ENCODE data around the gene TMEM164.
"Not testable (repeated sequence)": the region's sequence is repeated elsewhere in the genome, so short reads cannot be mapped to it uniquely, and the experiment has no call there.

Gene TMEM164

GRCh38 chrX:110138557-110138956 is 135.6 kb downstream of the TMEM164 start:
- DNase-seq, result no peak

- no peak for DNase-seq
Observed at GRCh38 chrX:110139172-110139571, 136.3 kb downstream of the TMEM164 start.

- no peak for DNase-seq
Observed at GRCh38 chrX:110142096-110142495, 139.2 kb downstream of the TMEM164 start.

DNA sequence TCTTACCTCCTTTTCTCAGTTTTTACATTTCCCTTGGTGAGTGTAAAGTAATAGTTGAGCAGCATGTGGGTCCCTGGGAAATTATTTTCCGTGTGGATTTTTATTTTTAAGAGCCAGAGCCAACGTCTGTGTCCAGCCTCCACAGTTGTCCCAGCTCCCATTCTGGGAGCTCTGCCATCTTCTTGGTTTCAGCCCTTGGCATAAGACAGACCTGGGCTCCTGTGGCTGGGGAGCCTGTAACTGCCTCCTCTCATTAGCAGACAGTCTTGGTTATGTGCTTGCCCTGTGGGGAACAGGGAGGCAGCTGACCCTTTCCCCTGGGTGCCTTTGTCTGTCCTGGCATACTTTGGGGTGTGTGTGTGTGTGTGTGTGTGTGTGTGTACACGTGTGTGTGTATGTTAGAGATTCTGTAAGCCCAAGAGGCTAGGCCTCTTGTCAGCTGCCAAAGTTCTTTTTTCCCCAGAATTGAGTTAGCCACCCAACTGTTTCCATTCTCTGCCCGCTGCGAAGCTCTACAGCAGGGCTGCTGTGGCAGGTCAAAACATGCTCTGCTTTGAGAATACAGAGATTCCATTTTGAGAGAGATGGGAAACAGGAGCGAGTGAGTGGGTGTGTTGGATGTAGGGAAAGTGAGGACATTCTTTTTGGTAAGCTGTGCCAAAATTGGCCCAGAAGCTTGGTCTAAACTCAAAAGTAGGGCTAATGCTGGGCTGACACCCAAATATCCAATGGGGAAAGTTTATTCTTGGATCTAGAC is 140.7 kb downstream of the TMEM164 start:
- no peak for DNase-seq

DNA sequence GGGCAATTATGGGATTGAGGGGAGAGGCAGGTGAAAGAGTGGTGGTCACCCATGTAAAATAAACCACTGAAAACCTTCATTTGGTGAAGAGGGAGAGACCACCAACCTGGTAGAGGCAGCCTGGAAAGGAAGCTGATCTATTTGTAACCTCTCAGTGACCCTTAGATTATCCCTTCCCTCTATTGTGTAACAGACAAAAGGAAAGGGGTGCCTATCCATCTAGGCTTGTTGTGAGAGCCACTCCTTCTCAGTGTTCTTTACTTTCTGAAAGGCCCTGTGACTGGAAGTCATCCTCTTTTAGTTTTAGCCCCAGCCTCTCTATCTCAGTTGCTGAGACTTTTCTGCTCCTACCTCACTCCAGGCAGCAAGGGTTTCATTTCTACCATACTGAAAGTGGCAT is 142.4 kb downstream of the TMEM164 start:
- DNase-seq, result no peak

- DNase-seq, result peak; percentile 19
Observed at GRCh38 chrX:110145854-110146253, 142.9 kb downstream of the TMEM164 start.

GRCh38 chrX:110146521-110146920 is 143.6 kb downstream of the TMEM164 start:
- peak; percentile 51 for DNase-seq

DNA sequence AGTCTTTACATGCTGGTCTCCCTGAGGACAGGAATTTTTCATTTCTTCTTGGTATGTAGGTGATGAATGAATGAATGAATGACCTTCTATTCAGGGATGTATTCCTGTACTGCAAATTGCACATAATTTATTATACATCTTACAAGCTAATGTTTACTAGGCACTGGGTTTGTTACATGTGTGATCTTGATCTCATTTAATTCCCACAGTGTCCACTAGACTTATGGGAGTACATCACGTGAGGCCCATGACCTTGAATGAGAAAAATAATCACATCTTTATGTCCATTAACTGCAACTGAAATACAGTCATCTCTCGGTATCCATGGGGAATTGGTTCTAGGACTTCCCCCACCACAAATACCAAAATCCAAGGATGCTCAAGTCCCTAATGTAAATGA is 150.3 kb downstream of the TMEM164 start:
- no peak for DNase-seq

- no peak for DNase-seq
Observed at GRCh38 chrX:110153896-110154295, 151.0 kb downstream of the TMEM164 start.

GRCh38 chrX:110154328-110154727 is 151.4 kb downstream of the TMEM164 start:
- not testable (repeated sequence) for DNase-seq

DNA sequence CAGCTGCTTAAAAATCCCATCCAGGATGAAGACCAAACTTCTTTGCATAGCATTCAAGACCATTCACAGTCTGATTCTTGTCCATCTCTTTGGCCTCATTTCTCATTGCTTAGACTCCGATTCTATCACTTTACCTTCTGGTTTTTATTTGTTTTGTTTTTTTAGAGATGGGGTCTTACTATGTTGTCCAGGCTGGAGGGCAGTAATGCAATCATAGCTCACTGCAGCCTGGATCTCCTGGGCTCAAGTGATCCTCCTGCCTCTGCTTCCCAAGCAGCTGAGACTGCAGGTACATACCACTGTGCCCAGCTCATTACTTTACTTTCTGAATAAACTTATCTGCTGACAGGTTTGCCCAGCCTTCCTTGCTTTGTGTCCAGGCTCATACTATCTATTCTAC is 152.8 kb downstream of the TMEM164 start:
- DNase-seq, result no peak

DNA sequence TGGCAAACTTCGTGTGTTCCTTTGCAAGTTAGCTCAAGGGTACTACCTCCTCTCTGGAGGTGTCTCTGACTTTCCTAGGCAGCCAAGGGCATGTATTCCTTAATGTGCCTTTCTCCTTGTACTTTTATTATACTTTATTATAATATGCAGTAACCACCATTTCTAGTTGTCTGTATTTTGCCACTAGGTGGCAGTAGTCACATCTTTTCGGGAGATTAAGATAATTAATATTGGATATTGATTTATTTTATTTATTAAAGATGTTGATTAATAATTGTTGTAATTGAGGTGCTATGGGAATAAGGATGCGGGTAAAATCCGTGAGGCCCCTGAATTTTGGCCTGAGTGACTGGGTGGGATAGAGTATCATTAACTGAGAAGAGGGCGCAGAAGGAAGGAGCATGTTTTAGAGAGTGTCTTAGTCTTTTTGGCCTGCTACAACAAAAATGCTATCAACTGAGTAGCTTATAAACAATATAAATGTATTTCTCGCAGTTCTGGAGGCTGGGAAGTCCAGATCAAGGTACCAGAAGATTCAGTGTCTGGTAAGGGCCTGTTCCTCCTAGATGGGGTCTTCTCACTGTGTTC is 153.3 kb downstream of the TMEM164 start:
- no peak for DNase-seq

- DNase-seq, result no peak
Observed at GRCh38 chrX:110157444-110157843, 154.5 kb downstream of the TMEM164 start.

DNA sequence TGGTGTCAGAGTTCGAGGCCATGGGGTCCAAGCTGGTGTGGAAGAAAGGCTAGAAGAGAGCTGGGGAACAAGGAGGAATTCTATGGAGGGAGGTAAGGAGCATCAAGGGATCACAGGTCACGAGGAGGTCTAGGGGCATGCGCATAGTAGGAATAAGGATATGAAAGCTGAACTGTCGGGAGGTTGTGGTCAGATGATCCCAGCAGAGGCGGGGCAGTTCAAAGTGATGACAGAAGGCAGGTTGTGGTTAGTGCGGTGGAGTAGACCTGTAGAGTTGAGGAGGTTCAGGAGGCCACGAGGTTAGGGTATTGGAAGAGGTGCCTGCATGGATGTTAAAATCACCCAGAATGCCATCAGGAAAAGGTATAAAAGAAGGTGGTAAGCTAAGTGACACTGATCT is 156.3 kb downstream of the TMEM164 start:
- no peak for DNase-seq

DNA sequence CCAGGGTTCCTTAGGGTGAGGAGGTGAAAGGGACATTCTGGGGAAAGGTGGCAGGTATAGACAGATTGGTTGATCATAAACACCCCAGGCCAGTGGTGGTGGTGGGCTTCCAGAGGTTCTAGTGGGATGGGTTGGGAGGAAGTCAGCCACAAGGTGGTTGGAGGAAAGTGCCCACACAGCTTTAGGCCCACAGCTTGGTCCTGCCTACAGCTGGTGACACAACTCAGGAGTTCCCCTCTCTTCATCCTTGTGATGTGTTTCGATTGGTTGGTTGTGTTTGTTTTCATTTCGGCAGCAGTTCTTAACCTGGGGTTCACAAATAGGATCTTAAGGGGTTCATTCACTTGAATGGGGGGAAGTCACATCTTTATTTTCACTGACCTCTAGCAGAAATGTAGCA is 157.0 kb downstream of the TMEM164 start:
- DNase-seq, result no peak

DNA sequence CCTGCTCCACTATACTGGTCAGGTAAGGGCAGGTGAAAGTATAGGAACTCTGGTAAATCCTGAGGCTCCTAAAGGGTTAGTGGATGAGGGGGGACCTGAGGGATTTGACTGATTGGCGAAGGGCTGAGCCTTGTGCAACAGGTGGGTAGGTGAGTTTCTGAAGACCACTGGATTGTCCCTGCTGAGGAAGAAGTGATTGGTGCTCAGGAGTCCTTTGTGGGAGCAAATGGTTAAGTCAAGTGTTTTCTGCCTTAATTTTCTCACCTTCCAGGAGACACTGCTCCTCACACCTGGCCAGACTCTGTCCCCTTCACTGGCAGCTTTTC is 158.4 kb downstream of the TMEM164 start:
- DNase-seq, result no peak

GRCh38 chrX:110162131-110162530 is 159.2 kb downstream of the TMEM164 start:
- no peak for DNase-seq

GRCh38 chrX:110162867-110163266 is 160.0 kb downstream of the TMEM164 start:
- DNase-seq, result no peak

DNA sequence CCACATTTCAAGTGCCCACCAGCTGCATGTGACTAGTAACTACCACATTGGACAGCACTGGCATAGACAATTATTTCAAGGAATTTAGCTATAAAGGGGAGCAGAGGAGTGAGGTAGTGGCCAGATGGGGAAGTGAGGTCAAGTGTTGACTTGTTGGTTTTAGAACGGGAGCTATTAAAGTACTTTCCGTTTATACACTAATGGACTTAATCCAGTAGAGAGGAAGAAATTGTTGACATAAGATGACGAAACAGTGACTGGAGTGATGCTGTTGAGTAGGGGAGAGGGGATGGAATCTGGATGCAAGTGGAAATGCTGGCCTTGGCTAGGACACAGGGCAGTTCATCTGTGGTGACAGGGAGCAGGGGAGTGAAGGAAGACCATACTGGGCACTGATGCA is 160.6 kb downstream of the TMEM164 start:
- no peak for DNase-seq

GRCh38 chrX:110167952-110168451 is 165.1 kb downstream of the TMEM164 start:
- DNase-seq, result no peak

GRCh38 chrX:110168585-110168984 is 165.7 kb downstream of the TMEM164 start:
- peak; percentile 48 for DNase-seq

- DNase-seq, result no peak
Observed at GRCh38 chrX:110170029-110170428, 167.1 kb downstream of the TMEM164 start.

GRCh38 chrX:110171442-110171841 is 168.5 kb downstream of the TMEM164 start:
- DNase-seq, result peak; percentile 19

DNA sequence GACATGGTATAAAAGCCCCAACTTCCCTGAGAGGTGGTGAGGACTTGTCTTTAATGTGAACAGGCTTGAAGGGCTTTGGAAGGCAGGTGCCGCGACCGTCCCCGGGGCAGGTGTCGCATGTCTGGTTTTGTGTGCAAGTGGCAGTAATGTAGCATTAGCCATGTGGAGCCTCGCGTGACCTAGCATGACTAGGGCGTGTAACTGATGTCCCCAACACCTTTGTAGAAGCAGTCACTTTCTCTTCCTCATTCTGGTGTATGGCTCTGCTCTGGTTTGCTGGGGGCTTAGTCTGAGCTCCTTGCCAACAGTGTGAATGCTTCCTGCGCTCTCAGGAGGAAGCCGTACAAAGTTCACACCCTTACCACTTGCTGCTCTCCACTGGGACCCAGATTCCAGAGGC is 169.3 kb downstream of the TMEM164 start:
- DNase-seq, result no peak

All from fibroblast of upper back skin (primary cell).